Endothelial cell of umbilical vein (primary cell): ENCODE measurements around the gene KRT15.

Experiments used
- CTCF ChIP-seq, 2 donors: IDR thresholded peaks; 1 replicate in 1 of 2; 2 replicates in 1 of 2; pipeline ENCODE4 v1.5.1; 2011; ENCODE audit warnings: low read length in 2 of 2, mild to moderate bottlenecking in 2 of 2, moderate library complexity in 2 of 2, control low read depth in 1 of 2, inconsistent platforms in 1 of 2, low read depth in 1 of 2; ENCODE audit not compliant: insufficient read depth in 1 of 2; ENCODE audit errors: extremely low read depth in 1 of 2
- MAX ChIP-seq: IDR thresholded peaks from 2 replicates; pipeline ENCODE4 v1.6.1; 2011; ENCODE audit not compliant: insufficient read depth, insufficient read length

- TF ChIP-seq CTCF (IDR thresholded peaks at IDR 0.05; ENCODE audit: extremely low read depth in 1 of 2, insufficient read depth in 1 of 2, low read depth in 1 of 2, low read length in 2 of 2) (no peak), MAX (no peak)
Observed at GRCh38 chr17:41537990-41538389, 19.3 kb upstream of the KRT15 start.
